ENCODE data around the gene PPM1K.

PPM1K gene

DNA sequence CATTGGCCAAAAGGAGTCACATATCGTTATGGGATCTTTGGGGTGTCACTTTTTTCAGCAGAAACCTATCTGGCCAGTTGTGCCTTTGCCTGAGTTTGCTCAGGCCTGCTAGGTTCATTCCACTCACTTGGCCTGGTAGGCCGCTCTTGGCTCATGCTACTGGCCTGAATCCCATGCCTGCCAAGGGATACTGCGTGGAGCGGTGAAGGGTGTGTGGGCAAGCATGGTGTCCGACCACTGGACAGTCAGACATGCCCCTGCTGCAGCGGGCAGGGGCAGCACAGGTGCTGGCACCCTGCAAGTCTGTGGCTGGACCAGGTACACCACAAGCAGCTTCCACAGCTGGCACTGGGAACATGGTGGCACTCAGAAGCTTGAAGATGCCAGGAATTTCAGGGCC is 11.3 kb upstream of the PPM1K start:
- Mint-ChIP-seq H3K4me1 (ENCODE audit: low read depth) (peaks cover 2% of the 10 kb centered on the region), H3K27ac (no peak overlapping the region), H3K27me3 (ENCODE audit: low read depth) (no peaks in the 10 kb centered on the region), H3K4me3 (no peak overlapping the region), H3K36me3 (ENCODE audit: low read depth) (no peaks in the 10 kb centered on the region), H3K9me3 (no peaks in the 10 kb centered on the region)
- no peak for DNase-seq (ENCODE audit: low spot score)

DNA sequence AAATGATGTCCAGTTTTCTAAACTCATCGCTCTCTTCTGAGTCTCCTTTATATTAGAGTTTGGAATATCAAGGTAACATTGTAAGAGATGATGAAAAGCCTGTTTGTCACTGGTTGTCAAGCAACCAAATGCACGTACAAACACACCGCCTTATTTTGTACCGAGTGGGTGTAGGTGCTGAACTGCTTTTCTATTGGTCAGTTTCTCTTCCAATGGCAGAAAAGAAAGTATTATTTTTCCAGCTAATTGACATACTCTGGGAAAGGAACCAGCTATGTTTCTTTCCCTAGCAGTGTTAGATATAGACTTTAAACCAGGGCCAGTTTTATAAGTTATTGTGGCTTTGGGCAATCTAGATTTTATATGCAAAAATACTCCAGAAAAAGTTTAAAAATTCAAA is 6.6 kb upstream of the PPM1K start:
- H3K27me3 Mint-ChIP-seq (ENCODE audit: low read depth): no peaks in the 10 kb centered on the region
- no peak overlapping the region for H3K4me3 Mint-ChIP-seq
- no peak for DNase-seq (ENCODE audit: low spot score)
- no peaks in the 10 kb centered on the region for H3K9me3 Mint-ChIP-seq
- no peak overlapping the region for H3K27ac Mint-ChIP-seq
- no peaks in the 10 kb centered on the region for H3K4me1 Mint-ChIP-seq (ENCODE audit: low read depth)
- H3K36me3 Mint-ChIP-seq (ENCODE audit: low read depth): no peaks in the 10 kb centered on the region

DNA sequence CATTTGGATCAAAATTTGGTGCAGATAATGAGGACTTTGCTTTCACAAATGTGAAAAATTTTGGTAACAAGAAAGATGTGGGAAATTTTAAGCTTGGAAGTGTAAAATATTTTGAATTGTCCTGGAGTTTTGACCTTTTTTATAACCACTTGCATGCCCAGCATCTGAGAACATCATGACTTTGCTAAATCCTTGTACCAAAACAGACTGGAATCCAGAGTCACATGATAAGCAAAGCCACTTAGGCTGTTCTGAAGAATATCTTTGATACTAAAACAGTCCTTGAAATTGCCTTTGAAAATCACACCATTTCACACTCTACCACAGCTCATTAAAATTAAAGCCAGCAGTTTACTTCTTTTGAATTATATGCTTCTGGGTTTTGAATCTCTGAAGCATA is 2.5 kb upstream of the PPM1K start:
- no peak for DNase-seq (ENCODE audit: low spot score)
- Mint-ChIP-seq H3K27me3 (ENCODE audit: low read depth) (no peaks in the 10 kb centered on the region), H3K36me3 (ENCODE audit: low read depth) (peaks cover 7% of the 10 kb centered on the region), H3K4me1 (ENCODE audit: low read depth) (peaks cover 22% of the 10 kb centered on the region), H3K9me3 (no peaks in the 10 kb centered on the region), H3K27ac (no peak overlapping the region), H3K4me3 (no peak overlapping the region)

DNA sequence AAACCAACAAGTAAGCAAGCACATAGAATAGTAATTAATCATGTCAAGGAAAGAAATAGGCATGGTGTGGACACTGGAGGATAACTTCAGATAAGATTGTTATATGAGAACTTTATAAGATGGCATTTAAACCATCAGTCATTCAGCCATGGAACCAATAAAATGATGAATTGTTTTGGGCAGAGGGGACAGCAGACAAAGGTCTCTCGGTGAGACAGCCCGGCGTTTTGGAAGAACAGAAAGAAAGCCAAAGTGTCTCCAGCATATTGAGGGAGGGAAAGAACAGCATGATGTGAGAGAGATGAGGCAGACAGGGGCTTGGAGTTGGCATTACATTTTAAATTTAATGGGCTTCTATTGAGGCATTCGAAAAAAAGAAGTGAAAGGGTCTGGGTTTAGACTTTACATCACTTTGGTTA is 883 bp upstream of the PPM1K start:
- Mint-ChIP-seq H3K27me3 (ENCODE audit: low read depth) (no peaks in the 10 kb centered on the region), H3K4me3 (peak overlapping the region; percentile 97), H3K9me3 (no peaks in the 10 kb centered on the region), H3K27ac (peak overlapping the region; percentile 100), H3K4me1 (ENCODE audit: low read depth) (peaks cover 34% of the 10 kb centered on the region), H3K36me3 (ENCODE audit: low read depth) (peaks cover 14% of the 10 kb centered on the region)
- no peak for DNase-seq (ENCODE audit: low spot score)

DNA sequence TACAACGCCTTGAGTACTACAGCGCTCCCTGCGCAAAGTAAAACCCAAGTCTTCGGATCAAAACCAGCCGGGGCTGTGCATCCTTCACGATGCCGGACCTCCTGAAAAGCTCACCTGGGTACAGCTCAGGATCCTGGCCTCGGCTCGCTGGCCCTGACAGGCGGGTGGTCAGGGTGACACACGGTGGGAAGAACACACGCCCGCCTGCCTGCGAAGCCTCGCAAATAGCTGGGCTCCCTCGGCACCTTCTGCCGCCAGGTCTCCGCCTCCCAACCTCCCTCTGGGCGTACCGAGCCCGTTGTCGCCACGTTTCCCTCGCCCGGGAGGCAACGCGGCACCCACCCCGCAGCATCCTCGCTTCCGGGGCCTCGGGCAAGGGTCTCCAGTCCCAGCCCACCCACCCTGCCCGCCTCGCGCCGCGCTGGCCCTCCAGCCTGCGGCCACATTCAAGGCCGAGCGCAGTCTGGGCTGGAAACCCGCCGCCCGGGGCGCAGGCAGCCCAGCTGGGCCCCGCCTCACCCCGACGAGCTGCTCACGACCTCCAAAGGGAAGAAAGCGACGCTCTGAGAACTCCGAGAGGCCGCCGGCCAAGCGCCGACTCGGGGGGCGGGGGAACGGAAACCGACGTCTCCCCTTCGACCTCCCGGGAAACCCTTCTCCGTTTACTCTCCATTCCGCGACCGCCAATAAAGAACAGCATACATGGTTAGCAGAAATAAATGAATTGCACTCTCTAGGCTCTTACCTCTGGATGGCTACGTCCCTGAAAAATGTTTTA is 511 bp downstream of the PPM1K start:
- Mint-ChIP-seq H3K36me3 (ENCODE audit: low read depth) (peaks cover 21% of the 10 kb centered on the region), H3K9me3 (no peaks in the 10 kb centered on the region), H3K4me1 (ENCODE audit: low read depth) (peaks cover 41% of the 10 kb centered on the region), H3K4me3 (peak overlapping the region; percentile 97), H3K27me3 (ENCODE audit: low read depth) (no peaks in the 10 kb centered on the region), H3K27ac (peak overlapping the region; percentile 100)
- peak; percentile 56 for DNase-seq (ENCODE audit: low spot score)

DNA sequence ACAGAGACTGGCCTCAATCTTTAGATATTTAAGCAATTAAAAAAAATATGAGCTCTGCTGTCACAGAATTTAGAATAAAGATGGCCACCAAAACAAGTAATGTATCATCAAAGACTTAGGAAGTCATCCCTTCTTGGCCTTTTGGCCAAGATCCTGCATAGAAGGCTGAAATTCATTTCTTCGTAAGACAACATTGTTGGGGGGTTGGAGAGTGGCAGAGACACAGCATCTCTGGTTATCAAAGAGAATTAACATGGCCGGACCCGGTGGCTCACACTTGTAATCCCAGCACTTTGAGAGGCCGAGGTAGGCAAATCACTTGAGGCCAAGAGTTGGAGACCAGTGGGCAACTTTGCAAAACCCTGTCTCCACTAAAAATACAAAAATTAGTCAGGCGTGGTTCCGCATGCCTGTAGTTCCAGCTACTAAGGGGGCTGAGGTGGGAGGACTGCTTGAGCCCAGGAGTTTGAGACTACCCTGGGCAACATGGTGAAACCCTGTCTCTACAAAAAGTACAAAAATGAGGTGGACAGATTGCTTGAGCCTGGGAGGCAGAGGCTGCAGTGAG is 4.0 kb downstream of the PPM1K start:
- Mint-ChIP-seq H3K4me1 (ENCODE audit: low read depth) (peaks cover 54% of the 10 kb centered on the region), H3K27me3 (ENCODE audit: low read depth) (no peaks in the 10 kb centered on the region), H3K27ac (no peak overlapping the region), H3K4me3 (no peak overlapping the region), H3K9me3 (no peaks in the 10 kb centered on the region), H3K36me3 (ENCODE audit: low read depth) (peaks cover 40% of the 10 kb centered on the region)
- no peak for DNase-seq (ENCODE audit: low spot score)

DNA sequence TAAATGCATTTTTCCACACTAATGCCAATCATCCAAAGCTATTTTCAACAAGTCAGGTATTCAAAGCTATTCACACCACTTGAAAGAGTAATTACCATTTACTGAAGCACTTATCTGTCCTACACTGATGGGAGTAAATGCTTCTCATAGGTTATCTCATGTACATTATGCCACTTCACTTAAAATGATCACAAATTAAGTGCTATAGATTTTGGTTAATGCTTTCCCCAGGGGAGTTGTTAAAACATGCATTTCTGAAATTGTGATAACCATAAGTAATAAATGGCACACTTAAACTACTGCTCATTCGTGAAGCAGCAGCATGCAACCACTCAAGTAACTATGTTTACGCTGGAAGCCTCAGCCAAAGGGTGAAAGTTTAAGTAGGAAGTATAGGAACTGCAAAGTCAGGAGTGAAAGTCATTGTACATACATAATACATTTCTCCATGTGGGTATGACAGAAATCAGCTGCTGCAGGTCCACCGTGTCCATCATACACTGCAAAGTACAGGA is 6.6 kb downstream of the PPM1K start:
- Mint-ChIP-seq H3K4me3 (no peak overlapping the region), H3K27me3 (ENCODE audit: low read depth) (no peaks in the 10 kb centered on the region), H3K36me3 (ENCODE audit: low read depth) (peaks cover 42% of the 10 kb centered on the region), H3K27ac (no peak overlapping the region), H3K9me3 (no peaks in the 10 kb centered on the region), H3K4me1 (ENCODE audit: low read depth) (peaks cover 43% of the 10 kb centered on the region)
- DNase-seq (ENCODE audit: low spot score): no peak

DNA sequence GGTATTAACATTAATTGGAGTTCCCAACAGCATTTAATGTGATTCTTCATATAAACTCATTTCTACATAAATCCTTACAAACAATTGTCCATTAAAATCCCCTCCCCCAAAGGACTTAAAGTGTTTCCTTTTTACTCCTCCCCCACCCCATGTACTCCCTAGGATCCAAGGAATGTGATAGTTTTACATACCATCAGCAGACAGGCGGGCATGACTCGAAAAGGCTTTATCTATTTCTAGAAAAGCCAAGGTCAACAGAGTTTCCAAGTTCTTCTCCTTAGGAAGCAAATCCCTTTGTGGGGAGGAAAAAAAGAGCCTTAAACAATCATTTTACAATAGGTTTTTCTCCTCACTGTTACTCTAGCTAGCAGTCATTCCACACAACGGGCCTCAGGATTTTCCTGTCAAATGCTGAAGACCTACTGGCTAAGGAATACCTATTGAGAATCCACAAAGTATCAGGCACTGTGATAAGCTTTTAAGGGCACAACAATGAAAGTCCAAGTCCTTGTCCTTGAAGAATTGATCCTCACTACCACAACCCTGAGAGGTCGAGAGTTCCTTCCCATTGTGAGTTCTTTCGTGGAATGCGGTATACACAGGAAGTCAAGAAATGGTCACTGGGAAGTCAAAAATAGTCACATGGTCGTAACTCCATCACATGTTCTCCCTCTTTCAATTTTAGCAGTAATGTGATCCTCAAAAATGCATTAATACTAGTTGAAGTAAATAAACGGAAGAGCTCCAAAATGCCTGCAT is 7.2 kb downstream of the PPM1K start:
- DNase-seq (ENCODE audit: low spot score): no peak
- Mint-ChIP-seq H3K9me3 (no peaks in the 10 kb centered on the region), H3K27ac (no peak overlapping the region)

DNA sequence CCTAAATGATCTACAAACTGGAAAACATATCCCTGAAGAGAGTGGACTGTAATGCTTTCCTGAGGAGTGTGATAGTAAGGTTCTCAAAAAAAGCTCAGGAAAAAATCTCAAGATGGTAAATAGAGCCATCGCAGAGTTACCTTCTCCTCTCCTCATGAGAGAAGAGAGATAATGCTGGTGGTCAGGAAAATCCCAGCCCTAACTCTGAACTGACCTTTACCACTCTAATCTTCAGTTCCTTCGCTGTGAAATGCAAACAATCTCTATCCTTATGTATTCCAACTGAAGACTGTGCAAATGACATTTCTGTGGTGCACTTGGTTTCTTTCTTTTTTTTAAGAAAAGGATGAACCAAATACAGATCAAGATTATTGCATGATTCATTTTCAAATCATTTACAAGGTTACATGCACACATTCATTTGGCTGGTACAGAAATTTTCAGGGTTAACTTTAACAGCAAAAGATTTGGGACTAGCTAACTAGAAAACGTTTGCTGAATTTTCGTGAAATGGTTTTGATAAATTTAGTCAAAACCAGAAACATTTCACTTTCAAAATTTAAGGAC is 8.3 kb downstream of the PPM1K start:
- H3K9me3 Mint-ChIP-seq: no peaks in the 10 kb centered on the region
- DNase-seq (ENCODE audit: low spot score): no peak
- no peaks in the 10 kb centered on the region for H3K27me3 Mint-ChIP-seq (ENCODE audit: low read depth)
- H3K27ac Mint-ChIP-seq: no peak overlapping the region
- H3K4me3 Mint-ChIP-seq: no peak overlapping the region
- H3K4me1 Mint-ChIP-seq (ENCODE audit: low read depth): peaks cover 29% of the 10 kb centered on the region
- H3K36me3 Mint-ChIP-seq (ENCODE audit: low read depth): peaks cover 47% of the 10 kb centered on the region

More for the DNA sequence above, 7.2 kb downstream of the PPM1K start:
- no peaks in the 10 kb centered on the region for H3K27me3 Mint-ChIP-seq (ENCODE audit: low read depth)
- H3K4me3 Mint-ChIP-seq: no peak overlapping the region
- H3K4me1 Mint-ChIP-seq (ENCODE audit: low read depth): peaks cover 37% of the 10 kb centered on the region
- peaks cover 43% of the 10 kb centered on the region for H3K36me3 Mint-ChIP-seq (ENCODE audit: low read depth)

DNA sequence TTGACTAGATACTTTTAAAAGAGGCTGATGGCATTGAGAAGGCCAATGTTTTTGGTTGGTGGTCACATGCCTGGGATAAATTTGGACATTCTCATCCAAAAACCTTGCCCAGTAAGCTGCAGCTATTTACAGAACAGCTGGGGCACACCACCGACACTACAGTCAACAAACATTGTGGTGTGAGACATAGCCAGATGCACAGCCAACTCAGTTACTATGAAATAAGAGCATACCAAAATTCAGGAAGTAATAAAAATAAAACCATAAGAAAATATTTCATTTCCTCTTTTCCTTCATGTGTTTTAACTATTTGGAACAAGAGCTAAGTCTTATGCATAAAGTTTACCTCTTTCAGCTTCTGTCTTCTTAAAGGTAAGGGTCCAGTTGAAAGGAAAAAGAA is 8.8 kb downstream of the PPM1K start:
- Mint-ChIP-seq H3K4me3 (no peak overlapping the region), H3K27ac (no peak overlapping the region), H3K27me3 (ENCODE audit: low read depth) (no peaks in the 10 kb centered on the region), H3K9me3 (no peaks in the 10 kb centered on the region), H3K36me3 (ENCODE audit: low read depth) (peaks cover 49% of the 10 kb centered on the region), H3K4me1 (ENCODE audit: low read depth) (peaks cover 26% of the 10 kb centered on the region)
- DNase-seq (ENCODE audit: low spot score): no peak

DNA sequence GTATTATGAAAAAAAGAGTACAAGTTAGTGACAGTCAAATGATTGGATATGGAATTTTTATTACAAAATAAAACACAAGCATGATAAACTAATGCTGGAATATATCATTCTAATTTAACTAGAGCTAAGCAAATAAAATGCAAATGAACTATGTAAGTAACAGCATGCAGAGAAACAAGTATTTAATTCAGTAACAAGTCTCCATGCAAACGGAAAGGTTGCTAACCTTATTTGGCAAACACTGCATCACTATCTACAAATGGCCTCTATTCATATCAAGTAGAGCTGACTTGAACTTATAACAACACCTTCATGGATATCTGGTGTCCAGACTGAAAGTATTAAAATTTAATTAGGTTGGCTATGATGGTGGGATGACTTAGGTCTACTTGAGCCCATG is 15.4 kb downstream of the PPM1K start:
- Mint-ChIP-seq H3K27ac (no peak overlapping the region), H3K4me3 (no peak overlapping the region)
- no peak for DNase-seq (ENCODE audit: low spot score)

DNA sequence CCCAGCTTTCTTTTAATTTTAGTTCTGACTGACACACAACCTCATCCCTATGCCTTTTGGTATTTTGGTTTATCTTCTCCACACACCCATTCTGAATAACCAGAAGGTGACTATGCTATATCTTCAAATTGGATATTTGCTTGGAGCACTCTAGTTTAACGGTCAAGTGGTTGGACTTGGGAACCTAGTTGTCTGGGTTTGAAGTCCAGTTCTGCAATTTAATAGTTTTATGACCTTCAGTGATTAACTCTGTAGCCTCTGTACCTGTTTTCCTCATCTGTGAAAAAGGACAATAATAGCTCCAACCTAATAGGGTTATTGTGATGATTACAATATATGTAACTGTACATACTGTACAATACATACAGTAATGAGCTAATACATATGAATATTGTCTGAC is 20.0 kb downstream of the PPM1K start:
- no peak for DNase-seq (ENCODE audit: low spot score)
- Mint-ChIP-seq H3K9me3 (no peaks in the 10 kb centered on the region), H3K27ac (no peak overlapping the region), H3K27me3 (ENCODE audit: low read depth) (no peaks in the 10 kb centered on the region), H3K4me3 (no peak overlapping the region), H3K4me1 (ENCODE audit: low read depth) (no peaks in the 10 kb centered on the region), H3K36me3 (ENCODE audit: low read depth) (peaks cover 42% of the 10 kb centered on the region)

More for the DNA sequence above, 15.4 kb downstream of the PPM1K start:
- Mint-ChIP-seq H3K9me3 (no peaks in the 10 kb centered on the region), H3K27me3 (ENCODE audit: low read depth) (no peaks in the 10 kb centered on the region), H3K4me1 (ENCODE audit: low read depth) (no peaks in the 10 kb centered on the region), H3K36me3 (ENCODE audit: low read depth) (peaks cover 32% of the 10 kb centered on the region)

DNA sequence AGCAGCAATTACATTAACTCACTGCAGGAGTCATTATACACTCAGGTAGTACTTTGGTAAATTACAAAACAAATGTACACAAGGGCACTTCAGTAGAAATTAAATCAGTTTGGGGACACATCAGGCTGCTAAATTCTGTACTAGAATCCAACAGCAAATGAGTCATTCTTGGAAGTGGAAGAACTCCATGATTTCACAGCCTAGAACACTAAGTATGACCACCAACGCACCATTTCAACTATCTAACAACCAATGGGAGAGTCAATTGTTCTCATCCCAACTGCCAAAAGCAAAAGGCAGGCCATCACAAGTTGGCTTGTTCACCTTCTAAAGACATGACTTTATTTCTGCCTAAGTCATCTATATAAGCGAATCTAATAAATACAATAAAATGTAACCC is 26.6 kb downstream of the PPM1K start:
- H3K36me3 Mint-ChIP-seq (ENCODE audit: low read depth): peaks cover 18% of the 10 kb centered on the region
- no peak for DNase-seq (ENCODE audit: low spot score)
- H3K27me3 Mint-ChIP-seq (ENCODE audit: low read depth): no peaks in the 10 kb centered on the region
- H3K27ac Mint-ChIP-seq: no peak overlapping the region
- no peak overlapping the region for H3K4me3 Mint-ChIP-seq
- H3K4me1 Mint-ChIP-seq (ENCODE audit: low read depth): no peaks in the 10 kb centered on the region
- H3K9me3 Mint-ChIP-seq: no peaks in the 10 kb centered on the region

DNA sequence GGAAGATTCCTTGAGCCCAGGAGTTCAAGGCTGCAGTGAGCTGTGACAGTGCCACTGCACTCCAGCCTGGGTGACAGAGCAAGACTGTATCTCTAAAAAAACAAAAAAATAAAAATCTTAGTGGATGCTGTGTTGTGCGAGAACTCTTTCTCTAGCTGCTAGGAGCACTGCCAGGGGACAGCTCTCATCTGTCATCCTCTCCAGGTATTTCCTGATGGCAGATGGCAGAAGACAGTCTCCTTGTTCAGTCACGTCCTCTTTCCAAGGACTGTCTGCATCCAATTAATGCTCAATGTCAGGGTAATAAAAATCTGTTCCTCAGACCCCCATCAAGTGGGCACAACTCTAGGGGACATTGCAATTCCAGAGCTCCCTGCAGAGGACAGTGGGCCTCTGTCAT is 29.2 kb downstream of the PPM1K start:
- Mint-ChIP-seq H3K36me3 (ENCODE audit: low read depth) (peaks cover 2% of the 10 kb centered on the region), H3K27me3 (ENCODE audit: low read depth) (no peaks in the 10 kb centered on the region), H3K9me3 (no peaks in the 10 kb centered on the region), H3K27ac (no peak overlapping the region), H3K4me1 (ENCODE audit: low read depth) (no peaks in the 10 kb centered on the region), H3K4me3 (no peak overlapping the region)
- no peak for DNase-seq (ENCODE audit: low spot score)
